A549 (cell line): Measurements from ENCODE around the gene GMNN.
"Not testable (repeated sequence)": the region's sequence is repeated elsewhere in the genome, so short reads cannot be mapped to it uniquely, and the experiment has no call there.

Source experiments
- CEBPB ChIP-seq, 2 experiments: fragments of >200 bp in 1 of 2; sonication (Bioruptor Twin) in 1 of 2; formaldehyde crosslinking in 1 of 2; IDR thresholded peaks; 2 replicates each; pipeline ENCODE4 v1.6.1; 2012 to 2016
- CTCF ChIP-seq: fragments of >200 bp; sonication (Bioruptor Twin); formaldehyde crosslinking; IDR thresholded peaks from 3 replicates; pipeline ENCODE4 v1.5.1; 2016
- JUNB ChIP-seq: fragments of >200 bp; sonication (Bioruptor Twin); formaldehyde crosslinking; IDR thresholded peaks from 2 replicates; pipeline ENCODE4 v1.6.1; 2016
- POLR2A ChIP-seq: IDR thresholded peaks from 2 replicates; pipeline ENCODE4 v1.6.1; 2012; ENCODE audit warnings: mild to moderate bottlenecking, low read length
- RAD21 ChIP-seq, 2 experiments: fragments of >200 bp in 1 of 2; sonication (Bioruptor Twin) in 1 of 2; formaldehyde crosslinking in 1 of 2; IDR thresholded peaks in 1 of 2; conservative IDR thresholded peaks in 1 of 2; 2 replicates in 1 of 2; 3 replicates in 1 of 2; pipeline ENCODE4 v1.6.1; 2012 to 2018; ENCODE audit warnings: inconsistent platforms in 1 of 2
- REST ChIP-seq: fragments of 200-600 bp; sonication (generic); IDR thresholded peaks from 2 replicates; pipeline ENCODE4 v1.6.1; 2016; ENCODE audit warnings: antibody characterized with exemption, mild to moderate bottlenecking, moderate library complexity
- RFX5 ChIP-seq: fragments of 450-650 bp; IDR thresholded peaks from 2 replicates; pipeline ENCODE4 v1.7.1; 2014; ENCODE audit warnings: antibody characterized with exemption, mild to moderate bottlenecking, moderate library complexity

GRCh38 chr6:24731456-24732134, 43.1 kb upstream of the GMNN start:
- not testable (repeated sequence) for TF ChIP-seq RFX5; CEBPB (IDR thresholded peaks at IDR 0.05); CTCF; RAD21 (conservative IDR thresholded peaks at IDR 0.05 in 1 of 2, IDR thresholded peaks at IDR 0.05 in 1 of 2); JUNB; REST; POLR2A
